ENCODE data around the gene ELP5.

The ELP5 gene

GRCh38 chr17:7229504-7229903 is 22.5 kb upstream of the ELP5 start:
- H3K27me3 ChIP-seq (ENCODE audit: control insufficient read depth, insufficient read depth, low read length) = no peaks in the 10 kb centered on the region
- H3K9ac ChIP-seq (ENCODE audit: low read depth, low read length) = no peak overlapping the region
- peaks cover 55% of the 10 kb centered on the region for H3K36me3 ChIP-seq (ENCODE audit: control insufficient read depth, insufficient read depth, low read length)
- no peaks in the 10 kb centered on the region for H3K9me3 ChIP-seq (ENCODE audit: control insufficient read depth, insufficient read depth, low read length)
- H3K4me3 ChIP-seq (ENCODE audit: low read depth, low read length) = no peak overlapping the region
- H3K4me1 ChIP-seq (ENCODE audit: control insufficient read depth, insufficient read depth, low read length) = peaks cover 3% of the 10 kb centered on the region

GRCh38 chr17:7232114-7232513 is 19.9 kb upstream of the ELP5 start:
- no peaks in the 10 kb centered on the region for H3K27me3 ChIP-seq (ENCODE audit: control insufficient read depth, insufficient read depth, low read length)
- peaks cover 53% of the 10 kb centered on the region for H3K36me3 ChIP-seq (ENCODE audit: control insufficient read depth, insufficient read depth, low read length)
- H3K9ac ChIP-seq (ENCODE audit: low read depth, low read length) = no peak overlapping the region
- no peak overlapping the region for H3K4me3 ChIP-seq (ENCODE audit: low read depth, low read length)
- no peaks in the 10 kb centered on the region for H3K9me3 ChIP-seq (ENCODE audit: control insufficient read depth, insufficient read depth, low read length)
- H3K4me1 ChIP-seq (ENCODE audit: control insufficient read depth, insufficient read depth, low read length) = peaks cover 4% of the 10 kb centered on the region

- H3K27me3 ChIP-seq (ENCODE audit: control insufficient read depth, insufficient read depth, low read length) = no peaks in the 10 kb centered on the region
- peak overlapping the region; percentile 48 for H3K9ac ChIP-seq (ENCODE audit: low read depth, low read length)
- H3K36me3 ChIP-seq (ENCODE audit: control insufficient read depth, insufficient read depth, low read length) = peaks cover 38% of the 10 kb centered on the region
- peak overlapping the region; percentile 78 for H3K4me3 ChIP-seq (ENCODE audit: low read depth, low read length)
- H3K9me3 ChIP-seq (ENCODE audit: control insufficient read depth, insufficient read depth, low read length) = no peaks in the 10 kb centered on the region
- H3K4me1 ChIP-seq (ENCODE audit: control insufficient read depth, insufficient read depth, low read length) = peaks cover 8% of the 10 kb centered on the region
Observed at GRCh38 chr17:7233701-7234082, 18.3 kb upstream of the ELP5 start.

- H3K4me1 ChIP-seq (ENCODE audit: control insufficient read depth, insufficient read depth, low read length) = peaks cover 8% of the 10 kb centered on the region
- H3K9me3 ChIP-seq (ENCODE audit: control insufficient read depth, insufficient read depth, low read length) = no peaks in the 10 kb centered on the region
- peaks cover 33% of the 10 kb centered on the region for H3K36me3 ChIP-seq (ENCODE audit: control insufficient read depth, insufficient read depth, low read length)
- no peaks in the 10 kb centered on the region for H3K27me3 ChIP-seq (ENCODE audit: control insufficient read depth, insufficient read depth, low read length)
- peak within 1 kb of the TSS; percentile 78 for H3K4me3 ChIP-seq (ENCODE audit: low read depth, low read length)
- H3K9ac ChIP-seq (ENCODE audit: low read depth, low read length) = peak within 1 kb of the TSS; percentile 48
Observed at GRCh38 chr17:7234083-7234951, 17.7 kb upstream of the ELP5 start, which contains the start of gene DVL2. DVL2 (minus strand) TSS chr17:7234517; CDS start chr17:7234262, 255 bp downstream.

GRCh38 chr17:7235693-7236665 is 16.0 kb upstream of the ELP5 start:
- Histone ChIP-seq H3K27me3 (ENCODE audit: control insufficient read depth, insufficient read depth, low read length) (no peaks in the 10 kb centered on the region), H3K4me3 (ENCODE audit: low read depth, low read length) (no peak overlapping the region), H3K9me3 (ENCODE audit: control insufficient read depth, insufficient read depth, low read length) (no peaks in the 10 kb centered on the region), H3K4me1 (ENCODE audit: control insufficient read depth, insufficient read depth, low read length) (peaks cover 10% of the 10 kb centered on the region), H3K9ac (ENCODE audit: low read depth, low read length) (no peak overlapping the region), H3K36me3 (ENCODE audit: control insufficient read depth, insufficient read depth, low read length) (peaks cover 24% of the 10 kb centered on the region)

- Histone ChIP-seq H3K9ac (ENCODE audit: low read depth, low read length) (no peak overlapping the region), H3K36me3 (ENCODE audit: control insufficient read depth, insufficient read depth, low read length) (peaks cover 24% of the 10 kb centered on the region), H3K9me3 (ENCODE audit: control insufficient read depth, insufficient read depth, low read length) (no peaks in the 10 kb centered on the region), H3K4me1 (ENCODE audit: control insufficient read depth, insufficient read depth, low read length) (peaks cover 14% of the 10 kb centered on the region), H3K4me3 (ENCODE audit: low read depth, low read length) (no peak overlapping the region), H3K27me3 (ENCODE audit: control insufficient read depth, insufficient read depth, low read length) (no peaks in the 10 kb centered on the region)
Observed at GRCh38 chr17:7236808-7237207, 15.2 kb upstream of the ELP5 start.

GRCh38 chr17:7237266-7237760 is 14.7 kb upstream of the ELP5 start:
- H3K9me3 ChIP-seq (ENCODE audit: control insufficient read depth, insufficient read depth, low read length) = no peaks in the 10 kb centered on the region
- H3K27me3 ChIP-seq (ENCODE audit: control insufficient read depth, insufficient read depth, low read length) = no peaks in the 10 kb centered on the region
- H3K4me3 ChIP-seq (ENCODE audit: low read depth, low read length) = peak overlapping the region; percentile 56
- no peak overlapping the region for H3K9ac ChIP-seq (ENCODE audit: low read depth, low read length)
- H3K36me3 ChIP-seq (ENCODE audit: control insufficient read depth, insufficient read depth, low read length) = peaks cover 24% of the 10 kb centered on the region
- H3K4me1 ChIP-seq (ENCODE audit: control insufficient read depth, insufficient read depth, low read length) = peaks cover 11% of the 10 kb centered on the region

- H3K36me3 ChIP-seq (ENCODE audit: control insufficient read depth, insufficient read depth, low read length) = peaks cover 24% of the 10 kb centered on the region
- H3K4me1 ChIP-seq (ENCODE audit: control insufficient read depth, insufficient read depth, low read length) = peaks cover 11% of the 10 kb centered on the region
- peak overlapping the region; percentile 60 for H3K9ac ChIP-seq (ENCODE audit: low read depth, low read length)
- H3K9me3 ChIP-seq (ENCODE audit: control insufficient read depth, insufficient read depth, low read length) = no peaks in the 10 kb centered on the region
- no peaks in the 10 kb centered on the region for H3K27me3 ChIP-seq (ENCODE audit: control insufficient read depth, insufficient read depth, low read length)
- peak overlapping the region; percentile 95 for H3K4me3 ChIP-seq (ENCODE audit: low read depth, low read length)
Observed at GRCh38 chr17:7237761-7238419, 14.1 kb upstream of the ELP5 start.

- peak overlapping the region; percentile 95 for H3K4me3 ChIP-seq (ENCODE audit: low read depth, low read length)
- H3K27me3 ChIP-seq (ENCODE audit: control insufficient read depth, insufficient read depth, low read length) = no peaks in the 10 kb centered on the region
- peak overlapping the region; percentile 89 for H3K9ac ChIP-seq (ENCODE audit: low read depth, low read length)
- peaks cover 11% of the 10 kb centered on the region for H3K4me1 ChIP-seq (ENCODE audit: control insufficient read depth, insufficient read depth, low read length)
- H3K36me3 ChIP-seq (ENCODE audit: control insufficient read depth, insufficient read depth, low read length) = peaks cover 24% of the 10 kb centered on the region
- no peaks in the 10 kb centered on the region for H3K9me3 ChIP-seq (ENCODE audit: control insufficient read depth, insufficient read depth, low read length)
Observed at GRCh38 chr17:7238420-7239090, 13.5 kb upstream of the ELP5 start.

GRCh38 chr17:7239091-7240027 is 12.7 kb upstream of the ELP5 start, which contains the start of gene PHF23:
PHF23 (minus strand) TSS chr17:7239457; CDS start chr17:7239279, 178 bp downstream.
- Histone ChIP-seq H3K36me3 (ENCODE audit: control insufficient read depth, insufficient read depth, low read length) (peaks cover 29% of the 10 kb centered on the region), H3K4me1 (ENCODE audit: control insufficient read depth, insufficient read depth, low read length) (peaks cover 11% of the 10 kb centered on the region), H3K4me3 (ENCODE audit: low read depth, low read length) (peak within 1 kb of the TSS; percentile 95), H3K27me3 (ENCODE audit: control insufficient read depth, insufficient read depth, low read length) (no peaks in the 10 kb centered on the region), H3K9ac (ENCODE audit: low read depth, low read length) (peak within 1 kb of the TSS; percentile 89), H3K9me3 (ENCODE audit: control insufficient read depth, insufficient read depth, low read length) (no peaks in the 10 kb centered on the region)

Measured in iPS-15b (cell line).